Left kidney (tissue), 2 donors: Measurements from ENCODE around the gene RSF1. TPM values are rescaled to one million over a fixed set of nuclear protein-coding genes. Genes with fewer than 3 reads are reported as not detected.

Experiments used
- DNase-seq: peaks from one replicate; pipeline ENCODE4 v3.0.0-alpha.2; 2013
- polyA plus RNA-seq: library from polyadenylated mRNA; unstranded; fragments of 120-200 nt; gene quantifications from one replicate; pipeline ENCODE4 v1.2.1, GENCODE V29; 2013; ENCODE audit not compliant: insufficient read length

RSF1 gene
- polyA plus RNA-seq, 1 donor = 76.8 TPM

DNA sequence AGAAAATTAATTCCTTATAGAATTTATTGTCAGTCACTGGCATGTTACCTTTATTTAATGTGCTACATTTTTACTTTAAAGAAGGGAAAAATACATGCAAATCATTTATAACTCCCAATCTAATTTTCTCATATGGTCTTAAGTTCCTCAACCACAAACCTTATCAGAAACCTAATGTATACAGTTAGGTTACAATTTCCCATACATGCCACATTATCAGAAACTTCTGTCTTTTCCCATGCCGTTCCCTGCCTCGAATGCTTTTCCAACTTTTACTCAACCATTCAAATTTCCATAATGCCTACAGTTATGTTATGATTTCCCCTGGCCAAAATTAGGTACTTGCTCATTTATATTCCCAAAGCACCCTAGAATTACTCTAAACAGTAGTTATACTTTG, 13.5 kb downstream of the RSF1 start:
- no peak for DNase-seq

- DNase-seq = no peak
Measured at GRCh38 chr11:77806415-77806814, 14.1 kb downstream of the RSF1 start.

DNA sequence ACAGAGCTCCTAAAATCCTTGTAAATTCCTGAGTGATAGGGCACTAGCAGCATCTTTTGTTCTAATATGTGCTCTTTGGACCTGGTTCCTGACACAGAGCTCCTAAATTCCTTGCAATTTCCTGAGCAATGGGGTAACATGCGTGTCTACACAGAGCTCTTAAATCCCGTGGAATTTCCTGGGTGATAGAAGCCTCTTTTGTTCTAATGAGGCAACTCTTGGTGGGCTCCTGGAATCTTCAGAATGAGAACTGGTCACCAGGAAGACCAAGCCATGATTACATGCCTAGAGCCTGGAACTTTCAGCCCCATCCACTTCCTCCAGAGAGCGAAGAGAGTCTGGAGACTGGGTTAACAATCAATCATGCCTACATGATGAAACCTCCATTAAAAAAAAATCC, 19.0 kb downstream of the RSF1 start:
- DNase-seq = no peak

DNA sequence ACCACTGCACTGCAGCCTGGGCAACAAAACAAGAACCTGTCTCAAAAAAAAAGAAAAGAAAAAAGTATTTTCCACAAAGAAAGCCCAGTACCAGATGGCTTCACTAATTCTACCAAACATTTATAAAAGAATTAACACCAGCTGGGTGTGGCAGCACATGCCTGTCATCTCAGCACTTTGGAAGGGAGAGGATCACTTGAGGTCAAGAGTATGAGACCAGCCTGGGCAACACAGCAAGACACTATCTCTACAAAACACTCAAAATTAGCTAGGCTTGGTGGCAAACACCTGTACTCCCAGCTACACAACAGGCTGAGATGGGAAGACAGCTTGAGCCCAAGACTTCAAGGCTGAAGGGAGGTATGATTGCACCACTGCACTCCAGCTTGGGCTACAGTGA, 20.1 kb downstream of the RSF1 start:
- DNase-seq = no peak

DNA sequence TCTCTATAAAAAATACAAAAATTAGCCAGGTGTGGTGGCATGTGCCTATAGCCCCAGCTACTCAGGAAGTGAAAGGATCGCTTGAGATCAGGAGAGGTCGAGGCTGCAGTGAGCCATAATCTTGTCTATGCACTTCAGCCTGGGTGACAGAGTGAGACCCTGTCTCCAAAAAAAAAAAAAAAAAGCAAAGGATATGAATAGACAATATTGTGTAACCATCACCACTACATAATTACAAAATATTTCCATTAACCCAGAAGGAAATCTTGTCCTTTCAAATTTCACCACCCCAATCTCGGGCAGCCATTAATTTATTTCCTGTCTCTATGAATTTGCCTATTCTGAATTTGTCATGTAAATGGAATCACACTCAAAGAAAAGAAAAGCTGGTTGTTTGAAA, 21.2 kb downstream of the RSF1 start:
- DNase-seq = no peak

DNA sequence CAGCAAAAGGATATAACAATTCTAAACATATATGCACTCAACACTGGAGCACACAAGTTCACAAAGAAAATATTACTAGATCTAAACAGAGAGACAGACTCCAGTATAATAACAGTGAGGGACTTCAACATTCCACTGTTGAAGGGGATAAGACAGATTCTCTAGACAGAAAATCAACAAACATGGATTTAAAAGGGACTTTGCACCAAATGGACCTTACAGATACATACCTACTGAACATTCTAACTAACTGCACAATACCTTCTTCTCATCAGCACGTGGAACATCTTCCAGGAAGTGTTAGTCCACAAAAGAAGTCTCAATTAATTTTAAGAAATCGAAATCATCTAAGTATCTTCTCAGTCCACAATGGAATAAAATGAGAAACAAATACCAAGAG, 26.6 kb downstream of the RSF1 start:
- DNase-seq = no peak

DNA sequence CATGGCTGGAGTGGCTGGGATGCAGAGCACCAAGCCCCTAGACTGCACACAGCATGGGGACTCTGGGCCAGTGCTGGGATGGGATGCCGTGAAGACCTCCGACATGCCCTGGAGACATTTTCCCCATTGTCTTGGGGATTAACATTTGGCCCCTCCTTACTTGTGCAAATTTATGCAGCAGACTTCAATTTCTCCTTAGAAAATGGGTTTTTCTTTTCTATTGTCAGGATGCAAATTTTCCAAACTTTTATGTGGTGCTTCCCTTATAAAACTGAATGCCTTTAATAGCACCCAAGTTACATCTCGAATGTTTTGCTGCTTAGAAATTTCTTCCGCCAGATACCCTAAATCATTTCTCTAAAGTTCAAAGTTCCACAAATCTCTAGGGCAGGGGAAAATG, 29.2 kb downstream of the RSF1 start:
- no peak for DNase-seq

DNA sequence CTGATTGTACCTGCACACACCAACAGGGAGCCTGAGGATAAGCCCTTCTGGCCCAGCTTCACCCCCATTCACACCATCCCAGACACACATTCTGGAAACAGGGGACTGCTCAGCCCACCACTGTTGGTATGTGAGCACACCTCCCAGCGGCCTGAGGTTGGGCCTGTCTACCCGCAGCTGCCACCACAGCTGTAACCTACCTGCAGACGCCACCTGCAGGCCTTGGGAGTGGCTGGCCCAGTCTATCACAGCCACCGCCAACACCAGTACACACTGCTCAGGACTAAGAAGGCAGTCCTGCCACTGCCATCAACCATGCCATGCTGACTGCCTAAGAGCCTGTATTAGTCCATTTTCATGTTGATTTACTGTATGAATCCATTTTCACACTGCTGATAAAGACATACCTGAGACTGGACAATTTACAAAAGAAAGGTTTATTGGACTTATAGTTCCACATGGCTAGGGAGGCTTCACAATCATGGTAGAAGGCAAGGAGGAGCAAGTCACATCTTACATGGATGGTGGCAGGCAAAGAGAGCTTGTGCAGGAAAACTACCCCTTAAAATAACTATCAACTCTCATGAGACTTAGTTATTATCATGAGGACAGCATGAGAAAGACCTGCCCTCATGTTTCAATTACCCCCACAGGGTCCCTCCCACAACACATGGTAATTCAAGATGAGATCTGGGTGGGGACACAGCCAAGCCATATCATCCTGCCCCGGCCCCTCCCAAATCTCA, 30.6 kb downstream of the RSF1 start:
- no peak for DNase-seq

DNA sequence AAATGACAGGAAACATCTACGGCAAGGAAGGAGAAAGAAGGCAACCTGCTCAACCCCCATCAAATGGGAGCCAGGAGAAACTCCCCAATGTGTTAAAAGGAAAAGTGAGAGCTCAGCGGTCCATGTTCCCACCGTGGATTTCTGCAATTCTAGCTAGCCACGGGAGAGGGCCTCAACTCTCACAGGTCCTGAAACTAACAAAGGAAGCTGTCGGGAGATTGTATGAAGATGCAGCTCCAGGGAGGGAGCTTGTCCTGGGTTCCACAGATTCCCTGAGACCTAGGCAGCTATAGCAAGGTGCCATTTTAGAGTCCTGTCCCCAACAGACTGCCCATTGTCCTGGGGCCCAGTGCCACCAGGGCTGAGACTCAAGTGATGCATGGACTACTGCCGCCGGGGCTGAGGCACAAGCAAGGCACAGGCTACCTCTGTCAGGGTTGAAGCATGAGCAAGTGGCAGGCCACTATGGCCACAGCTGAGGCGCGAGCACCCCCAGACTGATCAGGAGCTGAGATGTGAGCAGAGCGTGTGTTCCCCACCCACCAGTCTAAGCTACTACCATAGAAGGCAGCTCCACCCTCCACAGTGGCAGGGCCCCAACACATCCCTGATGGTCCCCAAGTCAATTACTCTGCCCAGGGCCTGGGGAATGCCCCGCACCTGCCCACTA, 31.3 kb downstream of the RSF1 start:
- DNase-seq = no peak

GRCh38 chr11:77784572-77784971, 36.0 kb downstream of the RSF1 start:
- no peak for DNase-seq

GRCh38 chr11:77783025-77783424, 37.5 kb downstream of the RSF1 start:
- no peak for DNase-seq

- peak; percentile 28 for DNase-seq
Measured at GRCh38 chr11:77779935-77780334, 40.6 kb downstream of the RSF1 start.

GRCh38 chr11:77778549-77778948, 42.0 kb downstream of the RSF1 start:
- DNase-seq = no peak

DNA sequence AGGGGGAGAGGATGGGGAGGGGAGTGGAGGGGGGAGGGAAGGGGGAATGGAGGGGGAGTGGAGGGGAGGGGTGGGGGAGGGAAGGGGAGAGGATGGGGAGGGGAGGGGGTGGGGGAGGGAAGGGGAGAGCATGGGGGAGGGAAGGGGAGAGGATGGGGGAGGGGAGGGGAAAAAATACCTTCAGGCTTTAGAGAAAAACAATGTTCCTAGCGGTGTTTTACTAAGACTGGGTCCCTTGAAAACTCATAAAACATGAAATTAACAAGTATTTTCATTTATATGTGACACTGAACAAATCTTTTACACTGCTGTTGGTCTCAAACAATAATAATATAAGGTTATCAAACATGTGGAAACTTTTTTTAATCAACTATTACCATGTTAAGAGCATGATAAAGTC, 42.4 kb downstream of the RSF1 start:
- no peak for DNase-seq

DNA sequence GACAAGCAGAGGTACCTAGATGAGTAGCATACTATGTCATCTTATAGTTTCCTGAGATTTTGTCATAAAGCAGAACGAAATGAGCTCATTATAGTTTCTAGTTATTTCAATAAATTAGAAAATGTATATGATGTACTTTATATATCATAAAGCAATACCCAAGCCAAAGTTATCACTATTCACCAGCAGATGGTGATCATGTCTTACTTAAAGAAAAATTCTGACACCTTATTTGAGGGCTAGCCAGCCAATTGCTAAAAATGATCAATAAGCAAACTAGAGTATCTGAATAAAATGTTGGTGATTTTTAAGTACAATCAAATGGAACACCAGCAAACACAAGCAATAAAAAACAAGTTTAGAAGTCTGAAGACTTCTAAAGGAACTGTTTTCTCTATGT, 44.1 kb downstream of the RSF1 start:
- DNase-seq = no peak

- DNase-seq = no peak
Measured at GRCh38 chr11:77775936-77776335, 44.6 kb downstream of the RSF1 start.

DNA sequence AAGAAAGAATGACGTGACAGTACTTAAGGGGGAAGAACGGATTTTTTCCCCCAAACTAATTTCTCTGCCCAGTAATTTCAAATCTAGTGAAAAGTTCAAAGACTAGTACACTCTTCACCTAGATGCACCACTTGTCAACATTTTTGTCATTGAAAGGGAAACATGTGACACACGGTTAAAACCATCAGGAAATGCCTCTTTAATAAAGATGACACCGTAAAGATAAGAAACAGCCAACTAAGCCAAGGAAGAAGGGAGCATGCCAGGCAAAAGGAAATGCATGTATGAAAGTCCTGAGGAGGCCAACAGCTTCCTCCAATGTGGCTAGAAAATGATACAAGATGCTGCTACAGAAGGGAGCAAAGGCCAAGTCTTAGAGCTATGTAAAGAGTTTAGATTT, 49.4 kb downstream of the RSF1 start:
- DNase-seq = no peak

DNA sequence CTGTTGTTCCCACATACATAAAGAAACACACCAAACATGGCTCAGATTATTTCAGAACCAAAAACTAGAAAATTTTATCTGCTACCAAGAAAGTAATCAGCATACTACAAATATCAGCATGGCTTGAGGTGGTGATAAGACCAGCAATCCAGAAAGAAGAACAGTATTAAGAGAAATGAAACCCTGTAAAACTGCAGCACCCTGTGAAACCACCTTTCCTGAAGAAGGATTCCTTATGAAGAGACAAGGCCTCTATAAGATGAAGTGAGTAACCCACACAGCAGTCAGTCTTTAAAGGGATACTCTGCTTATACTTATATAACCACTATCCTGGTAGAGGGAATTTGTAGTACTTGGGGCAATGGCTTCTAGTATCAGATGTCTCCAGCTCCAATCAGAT, 49.9 kb downstream of the RSF1 start:
- DNase-seq = no peak

DNA sequence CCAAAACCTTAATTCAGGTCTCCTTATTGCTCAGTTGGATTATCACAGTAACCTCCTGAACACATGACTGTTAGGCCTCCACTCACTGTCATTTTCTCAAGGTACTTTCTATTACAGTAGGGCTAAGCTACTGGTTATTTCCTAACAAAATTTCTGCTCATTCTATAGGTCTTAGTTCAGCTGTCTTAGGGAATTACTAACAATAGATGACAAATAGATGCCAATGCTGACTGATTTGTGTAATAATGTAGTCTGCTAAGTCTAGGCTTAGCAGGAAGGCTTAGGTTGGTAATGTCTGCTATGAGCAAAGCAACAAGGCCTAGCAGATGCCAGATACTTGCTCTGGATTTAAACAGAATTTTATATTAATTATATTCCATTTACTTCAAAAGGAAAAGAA, 58.1 kb downstream of the RSF1 start:
- DNase-seq = no peak

- DNase-seq = no peak
Measured at GRCh38 chr11:77761491-77761890, 59.0 kb downstream of the RSF1 start.

DNA sequence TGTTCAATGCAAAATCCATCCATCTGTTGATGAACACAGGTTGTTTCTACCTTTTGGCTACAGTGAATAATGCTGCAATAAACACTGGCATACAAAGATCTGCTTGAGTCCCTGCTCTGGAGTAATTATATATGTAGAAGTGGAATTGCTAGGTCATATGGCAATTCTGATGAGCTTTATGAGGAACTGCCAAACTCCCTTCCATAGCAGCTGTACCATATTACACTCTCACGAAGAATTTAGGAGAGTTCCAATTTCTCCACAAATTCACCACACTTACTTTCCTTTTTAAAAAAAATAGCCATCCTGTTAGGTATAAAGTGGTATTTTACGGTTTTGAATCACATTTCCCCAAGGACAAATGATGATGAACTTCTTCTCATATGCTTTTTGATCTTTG, 62.2 kb downstream of the RSF1 start:
- DNase-seq = no peak

GRCh38 chr11:77753230-77753629, 67.3 kb downstream of the RSF1 start:
- no peak for DNase-seq

GRCh38 chr11:77752516-77752915, 68.0 kb downstream of the RSF1 start:
- DNase-seq = peak; percentile 7
